ENCODE measurements around the gene CNTNAP5. TPM values are rescaled to one million over a fixed set of nuclear protein-coding genes. Genes with fewer than 3 reads are reported as not detected.

CNTNAP5 gene
- total RNA-seq, 1 experiment from 2014 or later = 0.48 TPM

- WGBS (ENCODE audit: extremely low coverage, insufficient read length, low lambda C conversion rate) = no CpG with 5 or more reads among the region's 6 CpGs
- no peak for DNase-seq
- H3K4me2 ChIP-seq (ENCODE audit: insufficient read depth, insufficient read length, low read length) = no peak overlapping the region
- H2AK5ac ChIP-seq (ENCODE audit: insufficient read length, low read length) = no peak overlapping the region
- H3K27ac ChIP-seq (ENCODE audit: insufficient read length, low read depth, low read length) = no peak overlapping the region
- H4K5ac ChIP-seq (ENCODE audit: insufficient read length, low read depth, low read length) = no peak overlapping the region
- H3K79me2 ChIP-seq (ENCODE audit: insufficient read depth, low read length) = no peaks in the 10 kb centered on the region
- H3K4me1 ChIP-seq (ENCODE audit: insufficient read depth, low read length) = no peaks in the 10 kb centered on the region
- no peak overlapping the region for H4K8ac ChIP-seq (replicated peaks; ENCODE audit: insufficient read length, low read depth, low read length)
- Mint-ChIP-seq H3K27me3 (ENCODE audit: low read depth) (no peaks in the 10 kb centered on the region), H3K36me3 (ENCODE audit: insufficient read depth in 1 of 3, low read depth in 3 of 3) (no peaks in the 10 kb centered on the region; a peak in 1 of 7 replicates), H3K4me1 (peaks cover 19 to 21% of the 10 kb centered on the region in 2 experiments), H3K4me3 (no peak overlapping the region), H3K9me3 (no peaks in the 10 kb centered on the region; a peak in 3 of 5 replicates), H3K27ac (no peak overlapping the region)
- no peak overlapping the region for H2BK120ac ChIP-seq (ENCODE audit: low read depth, low read length, poor library complexity, severe bottlenecking)
- no peak overlapping the region for H3K4ac ChIP-seq (ENCODE audit: low read depth, low read length)
- no peak overlapping the region for H2BK12ac ChIP-seq (ENCODE audit: insufficient read length, low read depth, low read length)
- no peaks in the 10 kb centered on the region for H4K20me1 ChIP-seq (ENCODE audit: control insufficient read depth, insufficient read depth, insufficient read length)
- H3K9ac ChIP-seq (ENCODE audit: extremely low read depth, insufficient read length, low read length) = no peak overlapping the region
- no peak overlapping the region for H3K18ac ChIP-seq (ENCODE audit: insufficient read length, low read depth, low read length)
- H2BK20ac ChIP-seq (ENCODE audit: low read depth, low read length, poor library complexity, severe bottlenecking) = no peak overlapping the region
- H3K14ac ChIP-seq (ENCODE audit: insufficient read depth, low read length) = no peak overlapping the region
- H3K79me1 ChIP-seq (ENCODE audit: insufficient read depth, low read depth, low read length, poor library complexity, severe bottlenecking) = no peaks in the 10 kb centered on the region
- no peak overlapping the region for H2AFZ ChIP-seq (ENCODE audit: low read length)
- H3K27me3 ChIP-seq (ENCODE audit: insufficient read depth, low read length) = no peaks in the 10 kb centered on the region
- no peak overlapping the region for H2BK5ac ChIP-seq (ENCODE audit: insufficient read length, low read length)
- no peak overlapping the region for H2BK15ac ChIP-seq (ENCODE audit: low read depth, low read length)
- H3K23ac ChIP-seq (ENCODE audit: insufficient read length, low read depth, low read length) = no peak overlapping the region
- H4K91ac ChIP-seq (ENCODE audit: insufficient read length, low read depth, low read length) = no peak overlapping the region
- H3K9me3 ChIP-seq (ENCODE audit: control insufficient read depth, low read depth, low read length) = no peaks in the 10 kb centered on the region
- H3K56ac ChIP-seq (ENCODE audit: insufficient read length, low read depth, low read length) = no peak overlapping the region
- TF ChIP-seq CTCF (conservative IDR thresholded peaks at IDR 0.05) = no peak
- no peak overlapping the region for H3T11ph ChIP-seq (ENCODE audit: low read length)
- H3K23me2 ChIP-seq (ENCODE audit: insufficient read length, low read depth, low read length, poor library complexity, severe bottlenecking) = no peaks in the 10 kb centered on the region
Measured at GRCh38 chr2:124482551-124482950, 457.5 kb downstream of the CNTNAP5 start.
